ENCODE results near the gene WIZ. TPM values are rescaled to one million over a fixed set of nuclear protein-coding genes. Genes with fewer than 3 reads are reported as not detected.

The WIZ gene
- total and polyA plus RNA-seq, 10 of the 15 experiments (the other 5 are each of a cell fraction or from before 2014, with no cell fraction given), result 0.10 to 26.7 (median 2.7) TPM

GRCh38 chr19:15442142-15442920, 7.4 kb downstream of the WIZ start:
- WGBS (ENCODE audit: insufficient coverage, insufficient replicate concordance, low lambda C conversion rate, missing lambda C conversion rate), result 75% methylated on average over 12 of the region's 13 CpGs
- POLR2A ChIA-PET, result no interaction called here
- BruUV-seq (replicated peaks), result no TSS peak

More at GRCh38 chr19:15442142-15442920, 7.4 kb downstream of the WIZ start:
- no peak overlapping the region for H3K9ac ChIP-seq (ENCODE audit: control insufficient read depth, insufficient read depth, low read length)
- H4K20me1 ChIP-seq (ENCODE audit: control insufficient read depth, insufficient read depth), result no peaks in the 10 kb centered on the region; the same call in 1 of the 2 replicates
- H3K36me3 ChIP-seq (ENCODE audit: control insufficient read depth in 2 of 2, insufficient read depth in 2 of 2, low read length in 1 of 2), result no peaks in the 10 kb centered on the region
- ChIA-PET RAD21 (ENCODE audit: unreplicated experiment) (interaction anchor here (1.6 kb wide), 1 partner anchor 25 kb away, joined by 3 read pairs; no protein-coding TSS in a partner anchor), CTCF (no interaction called here), SMC1A (ENCODE audit: uncharacterized antibody, unreplicated experiment) (no interaction called here)
- intact Hi-C loops (cut with micrococcal nuclease; ENCODE audit: unreplicated experiment) (no loop called here), in situ Hi-C loops (cut with MboI) (no loop called here)
- ATAC-seq, result no peak
- H3K79me2 ChIP-seq (ENCODE audit: control insufficient read depth, insufficient read depth, low read length), result no peaks in the 10 kb centered on the region
- H3K4me3 ChIP-seq, result no peak overlapping the region
- H3K4me1 ChIP-seq (ENCODE audit: control insufficient read depth, insufficient read depth, low read length), result no peaks in the 10 kb centered on the region; the same call in 1 of the 2 replicates
- no peak overlapping the region for H2AFZ ChIP-seq (ENCODE audit: control insufficient read depth, low read depth, low read length)
- no peak for DNase-seq (ENCODE audit: low read depth, low spot score)
- no peak overlapping the region for H3K27ac ChIP-seq (ENCODE audit: control insufficient read depth, insufficient read depth)
- TF ChIP-seq EGR1 (IDR thresholded peaks at IDR 0.05; ENCODE audit: borderline replicate concordance in 1 of 2, low read depth in 2 of 2, low read length in 2 of 2) (no peak), FOXK2 (IDR thresholded peaks at IDR 0.05) (no peak), IRF5 (IDR thresholded peaks at IDR 0.05; ENCODE audit: borderline replicate concordance) (no peak), RB1 (IDR thresholded peaks at IDR 0.05; ENCODE audit: borderline replicate concordance) (no peak), KLF5 (IDR thresholded peaks at IDR 0.05; ENCODE audit: partially characterized antibody) (no peak), BCL11A (IDR thresholded peaks at IDR 0.05; ENCODE audit: low read depth, low read length) (no peak), TCF3 (IDR thresholded peaks at IDR 0.05; ENCODE audit: borderline replicate concordance, insufficient read depth, low read depth, low read length) (no peak), NR2F1 (conservative IDR thresholded peaks at IDR 0.05) (no peak), PML (IDR thresholded peaks at IDR 0.05; ENCODE audit: low read length) (no peak), ZNF592 (IDR thresholded peaks at IDR 0.05) (no peak)
- H3K4me2 ChIP-seq (ENCODE audit: control insufficient read depth, insufficient read depth), result no peak overlapping the region
- H3K27me3 ChIP-seq (replicated peaks in 1 of 2; ENCODE audit: control insufficient read depth in 2 of 2, insufficient read depth in 2 of 2, low read length in 1 of 2), result no peaks in the 10 kb centered on the region
- H3K9me3 ChIP-seq (replicated peaks; ENCODE audit: control insufficient read depth, insufficient read depth, low read length), result no peaks in the 10 kb centered on the region
- no peak for FAIRE-seq
